A549 (cell line): ENCODE results near the gene COL16A1. TPM values are rescaled to one million over a fixed set of nuclear protein-coding genes. Genes with fewer than 3 reads are reported as not detected.

Experiments used
- ATAC-seq, 2 experiments: fragments of 200-7000 bp in 1 of 2; fragments of >200 bp in 1 of 2; cut with Nextera tagmentation in 1 of 2; cut with Tn5 transposase in 1 of 2; 3 replicates each; pipeline versions ENCODE4 v1.8.0 to v1.9.1; 2018 to 2020; ENCODE audit warnings: mild to moderate bottlenecking in 1 of 2, moderate library complexity in 1 of 2
- CTCF ChIA-PET: fragments of 300-600 bp; sonication (Branson Sonifier 250); formaldehyde crosslinking; extraction: SDS; loops from one replicate; lab custom pipeline; 2021; ENCODE audit warnings: antibody characterized with exemption, inconsistent platforms; lab: Yijun Ruan, JAX
- POLR2A ChIA-PET: fragments of 350-600 bp; formaldehyde crosslinking; extraction: SDS; loops from one replicate; lab custom pipeline; 2021; ENCODE audit warnings: antibody characterized with exemption, inconsistent platforms; lab: Yijun Ruan, JAX
- DNase-seq, 2 experiments: peaks; one replicate each; pipeline versions ENCODE4 v3.0.0 to v3.0.0-alpha.2; 2011 to 2016; ENCODE audit warnings: low read depth in 1 of 2, low spot score in 1 of 2
- FAIRE-seq: peaks from 2 replicates; lab custom pipeline; 2011; peaks lifted over from hg19 to GRCh38; lab: Jason Lieb, UNC
- H3K27ac ChIP-seq, 2 experiments: fragments of >200 bp; sonication (Bioruptor Twin); formaldehyde crosslinking; 3 replicates each; pipeline ENCODE4 v1.5.1; 2016 to 2017
- H3K4me1 ChIP-seq: fragments of >200 bp; sonication (Bioruptor Twin); formaldehyde crosslinking; 3 replicates; pipeline ENCODE4 v1.6.1; 2016
- H3K4me2 ChIP-seq: fragments of >200 bp; sonication (Bioruptor Twin); formaldehyde crosslinking; 3 replicates; pipeline ENCODE4 v1.6.1; 2016
- H3K4me3 ChIP-seq: fragments of >200 bp; sonication (Bioruptor Twin); formaldehyde crosslinking; 3 replicates; pipeline ENCODE4 v1.5.1; 2016
- H3K9me3 ChIP-seq: fragments of >200 bp; sonication (Bioruptor Twin); formaldehyde crosslinking; 3 replicates; pipeline ENCODE4 v1.6.1; 2016
- CBX2 ChIP-seq: fragments of 200-600 bp; sonication (generic); IDR thresholded peaks from 2 replicates; pipeline ENCODE4 v1.6.1; 2016; ENCODE audit warnings: low read depth, mild to moderate bottlenecking, borderline replicate concordance
- CBX8 ChIP-seq: fragments of 200-600 bp; sonication (generic); IDR thresholded peaks from 2 replicates; pipeline ENCODE4 v1.6.1; 2016
- CEBPB ChIP-seq, 2 experiments: fragments of >200 bp in 1 of 2; sonication (Bioruptor Twin) in 1 of 2; formaldehyde crosslinking in 1 of 2; IDR thresholded peaks; 2 replicates each; pipeline ENCODE4 v1.6.1; 2012 to 2016
- E2F6 ChIP-seq: IDR thresholded peaks from 2 replicates; pipeline ENCODE4 v1.6.1; 2012; ENCODE audit warnings: low read depth, borderline replicate concordance
- EHMT2 ChIP-seq: fragments of 200-600 bp; sonication (generic); IDR thresholded peaks from 2 replicates; pipeline ENCODE4 v1.6.1; 2016; ENCODE audit warnings: antibody characterized with exemption, low read depth, mild to moderate bottlenecking, moderate library complexity
- ELK1 ChIP-seq: fragments of 150-350 bp; IDR thresholded peaks from 2 replicates; pipeline ENCODE4 v1.6.1; 2014; ENCODE audit warnings: low read depth, mild to moderate bottlenecking, low read length
- ESRRA ChIP-seq: fragments of 150-350 bp; IDR thresholded peaks from 2 replicates; pipeline ENCODE4 v1.6.1; 2014; ENCODE audit warnings: mild to moderate bottlenecking, low read length, borderline replicate concordance
- HDAC2 ChIP-seq: fragments of 200-600 bp; sonication (generic); IDR thresholded peaks from 2 replicates; pipeline ENCODE4 v1.6.1; 2016
- HES2 ChIP-seq: fragments of >200 bp; sonication (Bioruptor Twin); formaldehyde crosslinking; IDR thresholded peaks from 2 replicates; pipeline ENCODE4 v1.6.1; 2016
- HEYL ChIP-seq: fragments of 250-450 bp; sonication (Bioruptor Pico); IDR thresholded peaks from 2 replicates; pipeline ENCODE4 v1.8.0; 2021; ENCODE audit warnings: mild to moderate bottlenecking, moderate library complexity
- HMGXB4 ChIP-seq: fragments of 250-450 bp; sonication (Bioruptor Pico); IDR thresholded peaks from 2 replicates; pipeline ENCODE4 v1.5.0; 2021; ENCODE audit warnings: mild to moderate bottlenecking, moderate library complexity, borderline replicate concordance
- HOXB13 ChIP-seq: fragments of 250-450 bp; sonication (Bioruptor Pico); IDR thresholded peaks from 2 replicates; pipeline ENCODE4 v1.5.0; 2020; ENCODE audit warnings: low read depth, mild to moderate bottlenecking, moderate library complexity
- KDM1A ChIP-seq: fragments of 200-600 bp; sonication (generic); IDR thresholded peaks from 2 replicates; pipeline ENCODE4 v1.6.1; 2016; ENCODE audit warnings: low read depth, mild to moderate bottlenecking
- KDM5A ChIP-seq: fragments of 200-600 bp; sonication (generic); IDR thresholded peaks from 2 replicates; pipeline ENCODE4 v1.6.1; 2016; ENCODE audit warnings: antibody characterized with exemption, mild to moderate bottlenecking
- MAX ChIP-seq: IDR thresholded peaks from 2 replicates; pipeline ENCODE4 v1.6.1; 2012
- NFE2L2 ChIP-seq: fragments of 150-350 bp; conservative IDR thresholded peaks from 2 replicates; pipeline ENCODE4 v1.6.1; 2014; ENCODE audit warnings: low read length
- NR3C1 ChIP-seq: fragments of >200 bp; sonication (Bioruptor Twin); formaldehyde crosslinking; IDR thresholded peaks from 3 replicates; pipeline ENCODE4 v1.6.1; 2017
- PBX3 ChIP-seq: IDR thresholded peaks from 2 replicates; pipeline ENCODE4 v1.6.1; 2012
- POLR2A ChIP-seq: IDR thresholded peaks from 2 replicates; pipeline ENCODE4 v1.6.1; 2012; ENCODE audit warnings: mild to moderate bottlenecking, low read length
- POLR2AphosphoS2 ChIP-seq: conservative IDR thresholded peaks from 2 replicates; pipeline ENCODE4 v1.6.1; 2012; ENCODE audit warnings: low read length, improper control_type of control experiment, inconsistent platforms
- RCOR1 ChIP-seq: fragments of 150-350 bp; IDR thresholded peaks from 2 replicates; pipeline ENCODE4 v1.6.1; 2014; ENCODE audit warnings: antibody characterized with exemption, low read length, low read depth
- REST ChIP-seq: fragments of 200-600 bp; sonication (generic); IDR thresholded peaks from 2 replicates; pipeline ENCODE4 v1.6.1; 2016; ENCODE audit warnings: antibody characterized with exemption, mild to moderate bottlenecking, moderate library complexity
- SMC3 ChIP-seq: fragments of >200 bp; sonication (Bioruptor Twin); formaldehyde crosslinking; IDR thresholded peaks from 3 replicates; pipeline ENCODE4 v1.6.1; 2018; ENCODE audit warnings: inconsistent platforms
- USF2 ChIP-seq: fragments of 450-650 bp; IDR thresholded peaks from 2 replicates; pipeline ENCODE4 v1.6.1; 2014; ENCODE audit warnings: antibody characterized with exemption
- ZFP36 ChIP-seq: fragments of 450-650 bp; IDR thresholded peaks from 2 replicates; pipeline ENCODE4 v1.6.1; 2014; ENCODE audit warnings: borderline replicate concordance; ENCODE audit not compliant: partially characterized antibody
- ZSCAN20 ChIP-seq: fragments of 250-450 bp; sonication (Bioruptor Pico); IDR thresholded peaks from 2 replicates; pipeline ENCODE4 v1.8.0; 2022; ENCODE audit warnings: mild to moderate bottlenecking, moderate library complexity
- WGBS: methylation state at CpG from one replicate; pipeline ENCODE4 v1.1.6; 2017; ENCODE audit errors: missing lambda C conversion rate; 5-methylcytosine and 5-hydroxymethylcytosine counted together
- polyA plus RNA-seq, 4 experiments: library from polyadenylated mRNA; depleted of rRNA in 3 of 4; stranded (reverse); fragments of >200 nt; fragmentation: RNase III in 1 of 4; extraction: RNeasy Plus Mini Kit Qiagen cat#74134 plus additional on column Dnase treatment in 1 of 4; gene quantifications; 2 replicates in 3 of 4; 3 replicates in 1 of 4; pipeline ENCODE4 v1.2.3, GENCODE V29; 2011 to 2017

The COL16A1 gene
- polyA plus RNA-seq, 2 of the 4 experiments (the other 2 are of a cell fraction): 1.4 to 8.1 TPM

GRCh38 chr1:31624731-31625514 is 78.9 kb downstream of the COL16A1 start (continued):
- TF ChIP-seq ZFP36 (no peak), NFE2L2 (no peak), USF2 (no peak), ELK1 (no peak), ZSCAN20 (CRISPR knock-in tag) (no peak)

- TF ChIP-seq EHMT2 (no peak), REST (no peak), CBX2 (no peak), HDAC2 (no peak), KDM5A (no peak), MAX (no peak), HOXB13 (CRISPR knock-in tag) (no peak), SMC3 (no peak), HES2 (no peak), HEYL (no peak), NR3C1 (no peak), RCOR1 (no peak)
- Histone ChIP-seq H3K4me2 (no peak overlapping the region), H3K9me3 (no peaks in the 10 kb centered on the region), H3K27ac (no peak overlapping the region), H3K4me1 (no peaks in the 10 kb centered on the region), H3K4me3 (no peak overlapping the region)
- FAIRE-seq (no peak), ATAC-seq (no peak), DNase-seq (no peak)
- POLR2A ChIA-PET: interaction anchor here (0.8 kb wide), 1 partner anchor 21 kb away, joined by 3 read pairs; the partner anchor contains the start of gene PEF1
- CTCF ChIA-PET: interaction anchor here (1.8 kb wide), 1 partner anchor 29 kb away, joined by 5 read pairs; no protein-coding TSS in a partner anchor
- WGBS: 89% methylated on average over 5 of the region's 5 CpGs
Measured at GRCh38 chr1:31624309-31624708, 79.5 kb downstream of the COL16A1 start.

- Histone ChIP-seq H3K27ac (no peak overlapping the region), H3K9me3 (no peaks in the 10 kb centered on the region), H3K4me1 (no peaks in the 10 kb centered on the region), H3K4me3 (no peak overlapping the region), H3K4me2 (no peak overlapping the region)
- ChIA-PET POLR2A (interaction anchor here (0.8 kb wide), 1 partner anchor 22 kb away, joined by 3 read pairs; the partner anchor contains the start of gene PEF1), CTCF (interaction anchor here (0.6 to 1.8 kb wide), 6 partner anchors 9 to 213 kb away, joined by 3 to 5 read pairs (median 3); no protein-coding TSS in a partner anchor)
- no peak for DNase-seq
- ATAC-seq: no peak
- no peak for FAIRE-seq
- 74% methylated on average over 2 of the region's 12 CpGs for WGBS
- TF ChIP-seq CEBPB (IDR thresholded peaks at IDR 0.05): no peak
- TF ChIP-seq POLR2A: no peak
- TF ChIP-seq HMGXB4 (CRISPR knock-in tag): no peak
- TF ChIP-seq CBX8: no peak
- TF ChIP-seq KDM1A: no peak
- no peak for TF ChIP-seq ESRRA
- no peak for TF ChIP-seq NFE2L2
- no peak for TF ChIP-seq POLR2AphosphoS2
- TF ChIP-seq PBX3: no peak
- no peak for TF ChIP-seq ZSCAN20 (CRISPR knock-in tag)
- TF ChIP-seq E2F6: no peak
Measured at GRCh38 chr1:31623365-31623764, 80.5 kb downstream of the COL16A1 start.
